ENCODE measurements around the gene NKD2. TPM values are rescaled to one million over a fixed set of nuclear protein-coding genes. Genes with fewer than 3 reads are reported as not detected.
A peak's percentile ranks its signal among the peaks of the same experiment; 100 is the strongest.

Gene NKD2
- total and polyA plus RNA-seq, 9 of the 15 experiments (the other 6 are each of a cell fraction or from before 2014, with no cell fraction given) = 0.09 to 0.64 (median 0.27) TPM; not detected in 5

GRCh38 chr5:963673-964531 lies 44.7 kb upstream of the NKD2 start (continued):
- TF ChIP-seq DMBX1 (CRISPR knock-in tag; IDR thresholded peaks at IDR 0.05; ENCODE audit: borderline replicate concordance) (0 out of 2 replicates have a peak, but pooled peaks have one; percentile 15), COPS2 (conservative IDR thresholded peaks at IDR 0.05) (no peak), FOXK1 (CRISPR knock-in tag; IDR thresholded peaks at IDR 0.05; ENCODE audit: borderline replicate concordance) (no peak), RBM25 (IDR thresholded peaks at IDR 0.05; ENCODE audit: low read depth, low read length, severe bottlenecking) (no peak), CCNT2 (IDR thresholded peaks at IDR 0.05; ENCODE audit: borderline replicate concordance, extremely low read depth, insufficient read length, low read depth, low read length) (no peak), ZNF347 (CRISPR knock-in tag; IDR thresholded peaks at IDR 0.05; ENCODE audit: low read depth) (no peak), NFATC3 (IDR thresholded peaks at IDR 0.05) (no peak), ZFPM2 (CRISPR knock-in tag; IDR thresholded peaks at IDR 0.05) (no peak), TRIM28 (IDR thresholded peaks at IDR 0.05) (no peak), MBD2 (IDR thresholded peaks at IDR 0.05; ENCODE audit: borderline replicate concordance, low read depth) (no peak), ZFP1 (CRISPR knock-in tag; IDR thresholded peaks at IDR 0.05) (no peak), ZNF668 (CRISPR knock-in tag; IDR thresholded peaks at IDR 0.05) (no peak), ZBTB9 (CRISPR knock-in tag; IDR thresholded peaks at IDR 0.05) (peak; percentile 46; the same call in 1 of the 2 replicates), GABPB2 (CRISPR knock-in tag; conservative IDR thresholded peaks at IDR 0.05) (no peak), SMAD4 (CRISPR knock-in tag; conservative IDR thresholded peaks at IDR 0.05) (0 out of 2 replicates have a peak, but pooled peaks have one; percentile 21), CXXC5 (CRISPR knock-in tag; IDR thresholded peaks at IDR 0.05) (peak; percentile 89), ZNF436 (CRISPR knock-in tag; IDR thresholded peaks at IDR 0.05) (no peak), ZNF24 (IDR thresholded peaks at IDR 0.05) (0 out of 2 replicates have a peak, but pooled peaks have one; percentile 31), ZNF41 (CRISPR knock-in tag; conservative IDR thresholded peaks at IDR 0.05) (no peak), ARID1B (IDR thresholded peaks at IDR 0.05) (peak; percentile 60; the same call in 1 of the 2 replicates)
- TF ChIP-seq, protein P1, sequence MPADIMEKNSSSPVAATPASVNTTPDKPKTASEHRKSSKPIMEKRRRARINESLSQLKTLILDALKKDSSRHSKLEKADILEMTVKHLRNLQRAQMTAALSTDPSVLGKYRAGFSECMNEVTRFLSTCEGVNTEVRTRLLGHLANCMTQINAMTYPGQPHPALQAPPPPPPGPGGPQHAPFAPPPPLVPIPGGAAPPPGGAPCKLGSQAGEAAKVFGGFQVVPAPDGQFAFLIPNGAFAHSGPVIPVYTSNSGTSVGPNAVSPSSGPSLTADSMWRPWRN (IDR thresholded peaks at IDR 0.05; ENCODE audit: low read depth) = peak; percentile 63
- TF ChIP-seq, protein P2, sequence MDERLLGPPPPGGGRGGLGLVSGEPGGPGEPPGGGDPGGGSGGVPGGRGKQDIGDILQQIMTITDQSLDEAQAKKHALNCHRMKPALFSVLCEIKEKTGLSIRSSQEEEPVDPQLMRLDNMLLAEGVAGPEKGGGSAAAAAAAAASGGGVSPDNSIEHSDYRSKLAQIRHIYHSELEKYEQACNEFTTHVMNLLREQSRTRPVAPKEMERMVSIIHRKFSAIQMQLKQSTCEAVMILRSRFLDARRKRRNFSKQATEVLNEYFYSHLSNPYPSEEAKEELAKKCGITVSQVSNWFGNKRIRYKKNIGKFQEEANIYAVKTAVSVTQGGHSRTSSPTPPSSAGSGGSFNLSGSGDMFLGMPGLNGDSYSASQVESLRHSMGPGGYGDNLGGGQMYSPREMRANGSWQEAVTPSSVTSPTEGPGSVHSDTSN (CRISPR knock-in tag; IDR thresholded peaks at IDR 0.05; ENCODE audit: low read depth) = no peak
- TF ChIP-seq, protein P2 (tag; conservative IDR thresholded peaks at IDR 0.05; ENCODE audit: low read depth) = no peak
- TF ChIP-seq, protein P3, sequence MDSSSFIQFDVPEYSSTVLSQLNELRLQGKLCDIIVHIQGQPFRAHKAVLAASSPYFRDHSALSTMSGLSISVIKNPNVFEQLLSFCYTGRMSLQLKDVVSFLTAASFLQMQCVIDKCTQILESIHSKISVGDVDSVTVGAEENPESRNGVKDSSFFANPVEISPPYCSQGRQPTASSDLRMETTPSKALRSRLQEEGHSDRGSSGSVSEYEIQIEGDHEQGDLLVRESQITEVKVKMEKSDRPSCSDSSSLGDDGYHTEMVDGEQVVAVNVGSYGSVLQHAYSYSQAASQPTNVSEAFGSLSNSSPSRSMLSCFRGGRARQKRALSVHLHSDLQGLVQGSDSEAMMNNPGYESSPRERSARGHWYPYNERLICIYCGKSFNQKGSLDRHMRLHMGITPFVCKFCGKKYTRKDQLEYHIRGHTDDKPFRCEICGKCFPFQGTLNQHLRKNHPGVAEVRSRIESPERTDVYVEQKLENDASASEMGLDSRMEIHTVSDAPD (CRISPR knock-in tag; IDR thresholded peaks at IDR 0.05) = no peak

Measured in K562 (cell line).